Measurements from ENCODE around the gene ATL2.

- TF ChIP-seq, protein P1, sequence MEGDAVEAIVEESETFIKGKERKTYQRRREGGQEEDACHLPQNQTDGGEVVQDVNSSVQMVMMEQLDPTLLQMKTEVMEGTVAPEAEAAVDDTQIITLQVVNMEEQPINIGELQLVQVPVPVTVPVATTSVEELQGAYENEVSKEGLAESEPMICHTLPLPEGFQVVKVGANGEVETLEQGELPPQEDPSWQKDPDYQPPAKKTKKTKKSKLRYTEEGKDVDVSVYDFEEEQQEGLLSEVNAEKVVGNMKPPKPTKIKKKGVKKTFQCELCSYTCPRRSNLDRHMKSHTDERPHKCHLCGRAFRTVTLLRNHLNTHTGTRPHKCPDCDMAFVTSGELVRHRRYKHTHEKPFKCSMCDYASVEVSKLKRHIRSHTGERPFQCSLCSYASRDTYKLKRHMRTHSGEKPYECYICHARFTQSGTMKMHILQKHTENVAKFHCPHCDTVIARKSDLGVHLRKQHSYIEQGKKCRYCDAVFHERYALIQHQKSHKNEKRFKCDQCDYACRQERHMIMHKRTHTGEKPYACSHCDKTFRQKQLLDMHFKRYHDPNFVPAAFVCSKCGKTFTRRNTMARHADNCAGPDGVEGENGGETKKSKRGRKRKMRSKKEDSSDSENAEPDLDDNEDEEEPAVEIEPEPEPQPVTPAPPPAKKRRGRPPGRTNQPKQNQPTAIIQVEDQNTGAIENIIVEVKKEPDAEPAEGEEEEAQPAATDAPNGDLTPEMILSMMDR (IDR thresholded peaks at IDR 0.05), result no peak
- TF ChIP-seq POLR2A (IDR thresholded peaks at IDR 0.05), result no peak
Observed at GRCh38 chr2:38279201-38279600, 97.9 kb downstream of the ATL2 start.
